H1 (cell line): Measurements from ENCODE around the gene SEC24A. TPM values are rescaled to one million over a fixed set of nuclear protein-coding genes. Genes with fewer than 3 reads are reported as not detected.

Source experiments
- CTCF ChIA-PET: fragments of 300-600 bp; sonication (Branson Sonifier 250); formaldehyde crosslinking; loops from one replicate; lab custom pipeline; 2021; ENCODE audit not compliant: partially characterized antibody; lab: Charles Lee
- POLR2A ChIA-PET: fragments of 300-600 bp; sonication (Branson Sonifier 250); formaldehyde crosslinking; loops from one replicate; lab custom pipeline; 2021; ENCODE audit warnings: inconsistent platforms; ENCODE audit not compliant: partially characterized antibody; lab: Charles Lee
- DNase-seq, 2 experiments: peaks; one replicate each; pipeline versions ENCODE4 v3.0.0 to v3.0.0-alpha.2; 2010 to 2022; ENCODE audit warnings: low spot score in 2 of 2, low read depth in 1 of 2, mixed read lengths in 1 of 2
- FAIRE-seq: peaks from 2 replicates; lab custom pipeline; 2011; peaks lifted over from hg19 to GRCh38; lab: Jason Lieb, UNC
- H2AFZ ChIP-seq: 2 replicates; pipeline ENCODE4 v1.8.1; 2012; ENCODE audit warnings: low read length, inconsistent platforms
- H2AK5ac ChIP-seq: 2 replicates; pipeline ENCODE4 v1.6.1; 2013; ENCODE audit warnings: low read depth, low read length
- H2BK120ac ChIP-seq: replicated peaks from 2 replicates; pipeline ENCODE3; 2013; ENCODE audit warnings: low read depth, low read length, inconsistent platforms
- H2BK12ac ChIP-seq: 2 replicates; pipeline ENCODE4 v1.6.1; 2013; ENCODE audit warnings: low read depth, low read length
- H2BK15ac ChIP-seq: 2 replicates; pipeline ENCODE4 v1.6.1; 2013; ENCODE audit warnings: low read length
- H2BK20ac ChIP-seq: 2 replicates; pipeline ENCODE4 v1.6.1; 2013; ENCODE audit warnings: low read length
- H2BK5ac ChIP-seq: 2 replicates; pipeline ENCODE4 v1.6.1; 2013; ENCODE audit warnings: low read depth, low read length
- H3K14ac ChIP-seq: 2 replicates; pipeline ENCODE4 v1.6.1; 2013; ENCODE audit warnings: inconsistent platforms; ENCODE audit not compliant: insufficient read length
- H3K18ac ChIP-seq: 2 replicates; pipeline ENCODE4 v1.6.1; 2013; ENCODE audit warnings: low read length; ENCODE audit errors: extremely low read depth
- H3K23ac ChIP-seq: 2 replicates; pipeline ENCODE4 v1.6.1; 2013; ENCODE audit warnings: inconsistent platforms; ENCODE audit not compliant: insufficient read length
- H3K23me2 ChIP-seq: 2 replicates; pipeline ENCODE4 v1.6.1; 2013; ENCODE audit warnings: low read depth, low read length
- H3K27ac ChIP-seq: 2 replicates; pipeline ENCODE4 v1.6.1; 2011; ENCODE audit warnings: low read depth, low read length, inconsistent platforms
- H3K27me3 ChIP-seq, 4 experiments: replicated peaks in 1 of 4; 1 replicate in 1 of 4; 2 replicates in 3 of 4; pipeline versions ENCODE4 v1.6.1 to v1.8.1; 2011 to 2013; ENCODE audit warnings: low read length in 3 of 4, mild to moderate bottlenecking in 3 of 4, inconsistent platforms in 2 of 4, mixed read lengths in 2 of 4, moderate library complexity in 1 of 4; ENCODE audit not compliant: control insufficient read depth in 3 of 4, insufficient read depth in 3 of 4; ENCODE audit errors: extremely low read depth in 1 of 4
- H3K36me3 ChIP-seq, 4 experiments: 2 replicates each; pipeline versions ENCODE4 v1.6.1 to v1.8.1; 2011 to 2013; ENCODE audit warnings: mild to moderate bottlenecking in 4 of 4, low read length in 3 of 4, moderate library complexity in 2 of 4, control low read depth in 1 of 4, inconsistent platforms in 1 of 4; ENCODE audit not compliant: insufficient read depth in 4 of 4, control insufficient read depth in 2 of 4
- H3K4ac ChIP-seq: replicated peaks from 2 replicates; pipeline ENCODE3; 2013; ENCODE audit warnings: low read length, low read depth, mixed read lengths, inconsistent platforms; ENCODE audit not compliant: insufficient read length
- H3K4me1 ChIP-seq, 4 experiments: replicated peaks in 1 of 4; 1 replicate in 1 of 4; 2 replicates in 3 of 4; pipeline versions ENCODE4 v1.6.1 to v1.8.1; 2011 to 2013; ENCODE audit warnings: low read length in 3 of 4, inconsistent platforms in 2 of 4, mixed read lengths in 1 of 4; ENCODE audit not compliant: insufficient read depth in 4 of 4, control insufficient read depth in 3 of 4
- H3K4me2 ChIP-seq, 2 experiments: 2 replicates each; pipeline versions ENCODE4 v1.6.1 to v1.8.1; 2011 to 2013; ENCODE audit warnings: low read depth in 2 of 2, low read length in 2 of 2, control low read depth in 1 of 2, inconsistent platforms in 1 of 2, mild to moderate bottlenecking in 1 of 2; ENCODE audit not compliant: insufficient read depth in 1 of 2
- H3K4me3 ChIP-seq, 4 experiments: fragments of 200-600, 300-600 bp in 1 of 4; sonication (generic), shearing (Covaris generic), sonication (Bioruptor Twin) in 1 of 4; 2 replicates each; pipeline versions ENCODE4 v1.5.1 to v1.8.1; 2011 to 2016; ENCODE audit warnings: low read length in 4 of 4, low read depth in 3 of 4, control low read depth in 2 of 4, inconsistent platforms in 2 of 4, mild to moderate bottlenecking in 2 of 4, mixed read lengths in 1 of 4, moderate library complexity in 1 of 4; ENCODE audit not compliant: insufficient read depth in 2 of 4; ENCODE audit errors: extremely low read depth in 1 of 4
- H3K56ac ChIP-seq: replicated peaks from 2 replicates; pipeline ENCODE3; 2013; ENCODE audit warnings: low read depth, mild to moderate bottlenecking, mixed read lengths, low read length, inconsistent platforms; ENCODE audit not compliant: insufficient read length
- H3K79me1 ChIP-seq: 2 replicates; pipeline ENCODE4 v1.6.1; 2013; ENCODE audit warnings: low read depth, low read length, control low read depth
- H3K79me2 ChIP-seq, 2 experiments: 2 replicates each; pipeline versions ENCODE4 v1.6.1 to v1.8.1; 2012 to 2013; ENCODE audit warnings: low read length in 2 of 2, mild to moderate bottlenecking in 2 of 2, inconsistent platforms in 1 of 2; ENCODE audit not compliant: insufficient read depth in 2 of 2, control insufficient read depth in 1 of 2
- H3K9ac ChIP-seq, 4 experiments: replicated peaks in 1 of 4; 1 replicate in 1 of 4; 2 replicates in 3 of 4; pipeline versions ENCODE4 v1.6.1 to v1.8.1; 2011 to 2013; ENCODE audit warnings: low read depth in 3 of 4, low read length in 3 of 4, control low read depth in 2 of 4, mild to moderate bottlenecking in 2 of 4, moderate library complexity in 2 of 4, inconsistent platforms in 1 of 4; ENCODE audit errors: extremely low read depth in 1 of 4
- H3K9me3 ChIP-seq, 2 experiments: 2 replicates each; pipeline versions ENCODE4 v1.6.1 to v1.8.1; 2012 to 2013; ENCODE audit warnings: mild to moderate bottlenecking in 2 of 2, moderate library complexity in 2 of 2, control low read depth in 1 of 2, inconsistent platforms in 1 of 2, low read depth in 1 of 2, low read length in 1 of 2, mixed read lengths in 1 of 2; ENCODE audit not compliant: insufficient read depth in 2 of 2
- H4K20me1 ChIP-seq, 2 experiments: replicated peaks in 1 of 2; 2 replicates each; pipeline versions ENCODE3 to v1.8.1; 2011 to 2013; ENCODE audit warnings: inconsistent platforms in 2 of 2, low read length in 2 of 2, mild to moderate bottlenecking in 1 of 2; ENCODE audit not compliant: insufficient read depth in 2 of 2, control insufficient read depth in 1 of 2
- H4K5ac ChIP-seq: 2 replicates; pipeline ENCODE4 v1.6.1; 2013; ENCODE audit warnings: low read length, low read depth, mixed read lengths, inconsistent platforms; ENCODE audit not compliant: insufficient read length
- H4K8ac ChIP-seq: 2 replicates; pipeline ENCODE4 v1.8.0; 2013; ENCODE audit warnings: mild to moderate bottlenecking, moderate library complexity, low read length, inconsistent platforms; ENCODE audit not compliant: insufficient read depth; ENCODE audit errors: extremely low read depth
- H4K91ac ChIP-seq: replicated peaks from 2 replicates; pipeline ENCODE3; 2013; ENCODE audit warnings: low read length, mixed read lengths, inconsistent platforms; ENCODE audit not compliant: insufficient read length
- GTF2F1 ChIP-seq: IDR thresholded peaks from 2 replicates; pipeline ENCODE4 v1.6.1; 2012; ENCODE audit warnings: low read depth, low read length, improper control_type of control experiment, borderline replicate concordance
- SAP30 ChIP-seq: fragments of 300-600 bp; sonication (generic); IDR thresholded peaks from 2 replicates; pipeline ENCODE4 v1.7.1; 2012; ENCODE audit warnings: low read length, moderate library complexity, mild to moderate bottlenecking, inconsistent platforms; ENCODE audit not compliant: insufficient read depth, insufficient replicate concordance
- WGBS, 2 experiments: shearing (Covaris generic) in 1 of 2; methylation state at CpG; one replicate each; pipeline versions ENCODE4 v1.1.6 to v1.1.7; 2013 to 2015; ENCODE audit warnings: low lambda C conversion rate in 2 of 2, mixed read lengths in 2 of 2, inconsistent platforms in 1 of 2, low coverage in 1 of 2, missing lambda C conversion rate in 1 of 2; ENCODE audit not compliant: insufficient replicate concordance in 2 of 2, insufficient coverage in 1 of 2, insufficient read length in 1 of 2; ENCODE audit errors: extremely low coverage in 1 of 2, missing lambda C conversion rate in 1 of 2; 5-methylcytosine and 5-hydroxymethylcytosine counted together
- polyA plus RNA-seq, 7 experiments: library from polyadenylated mRNA; depleted of rRNA in 3 of 7; stranded (reverse) in 5 of 7; unstranded in 2 of 7; fragments of >200 nt in 5 of 7; fragments of 200-250 nt in 2 of 7; gene quantifications; 1 replicate in 5 of 7; 2 replicates in 1 of 7; 4 replicates in 1 of 7; pipeline versions ENCODE4 v1.2.1 to v1.2.3, GENCODE V29; 2011 to 2013; ENCODE audit warnings: missing spikeins in 2 of 7, mixed read lengths in 2 of 7
- total RNA-seq: library from RNA; stranded (reverse); fragmentation: NEBNext Ultra II Directional; extraction: Animal tissue kit (Norgen Biotek cat#: 25700); gene quantifications from 2 replicates; pipeline ENCODE4 v1.2.1, GENCODE V29; 2021

The SEC24A gene
- total and polyA plus RNA-seq, 2 of the 8 experiments (the other 6 are each of a cell fraction or from before 2014, with no cell fraction given) = 18.8 to 33.7 TPM

GRCh38 chr5:134649163-134649835 lies 714 bp downstream of the SEC24A start:
- Histone ChIP-seq H2BK15ac (no peak overlapping the region; the same call in 1 of the 2 replicates), H2BK5ac (peak overlapping the region; percentile 89; the same call in 1 of the 2 replicates), H2AK5ac (no peak overlapping the region), H3K79me1 (no peaks in the 10 kb centered on the region), H3K23me2 (peaks cover 11% of the 10 kb centered on the region; the same call in 1 of the 2 replicates), H3K27me3 (no peaks in the 10 kb centered on the region), H3K36me3 (no peaks in the 10 kb centered on the region), H2AFZ (peak overlapping the region; percentile 8; the same call in 1 of the 2 replicates), H4K91ac (no peak overlapping the region), H3K9me3 (no peaks in the 10 kb centered on the region), H4K5ac (peak overlapping the region; percentile 12), H3K4me1 (no peaks in the 10 kb centered on the region), H4K8ac (no peak overlapping the region; the same call in none of the 2 replicates), H3K4ac (no peak overlapping the region), H3K9ac (peak overlapping the region; percentile 71 to 80 (median 74)), H2BK12ac (no peak overlapping the region), H3K79me2 (peaks cover 5 to 47% of the 10 kb centered on the region in 2 experiments), H2BK120ac (no peak overlapping the region), H3K27ac (peak overlapping the region; percentile 12; the same call in 1 of the 2 replicates), H3K14ac (no peak overlapping the region), H3K4me2 (peak overlapping the region; percentile 77 to 80), H4K20me1 (peaks cover 0 to 3% of the 10 kb centered on the region in 2 experiments), H3K4me3 (peak overlapping the region; percentile 72 to 85 (median 78)), H3K56ac (peak overlapping the region; percentile 80), H3K18ac (peak overlapping the region; percentile 87), H2BK20ac (no peak overlapping the region), H3K23ac (no peak overlapping the region)
- POLR2A ChIA-PET = interaction anchor here (0.6 to 4.8 kb wide), 5 partner anchors 14 to 259 kb away, joined by 4 to 74 read pairs (median 4); partner anchors contain the start of genes DDX46 and SAR1B
- CTCF ChIA-PET = interaction anchor here (0.8 kb wide), 1 partner anchor 62 kb away, joined by 3 read pairs; no protein-coding TSS in a partner anchor
- FAIRE-seq (no peak), DNase-seq (no peak)
- peak; percentile 22 for TF ChIP-seq SAP30
- no peak for TF ChIP-seq GTF2F1
- WGBS, 2 experiments = 3% methylated on average over 17 of the region's 18 CpGs; no CpG with 5 or more reads in 1 of the 2 experiments
